Stomach (tissue), 9 donors: ENCODE measurements around the gene MARCHF10. TPM values are rescaled to one million over a fixed set of nuclear protein-coding genes. Genes with fewer than 3 reads are reported as not detected.
A peak's percentile ranks its signal among the peaks of the same experiment; 100 is the strongest.

ENCODE experiments used
- DNase-seq, 2 donors: peaks; one replicate each; pipeline versions ENCODE4 v3.0.0 to v3.0.0-alpha.2; 2013 to 2019
- H3K27ac ChIP-seq, 5 donors: fragments of 200-600 bp in 4 of 5; sonication (generic) in 4 of 5; one replicate each; pipeline ENCODE4 v1.5.1; 2013 to 2019; ENCODE audit warnings: mild to moderate bottlenecking in 1 of 5, moderate library complexity in 1 of 5
- H3K27me3 ChIP-seq, 3 donors: fragments of 200-600 bp; sonication (generic); one replicate each; pipeline ENCODE4 v1.5.1; 2017 to 2019; ENCODE audit warnings: mixed run types in 1 of 3
- H3K36me3 ChIP-seq, 4 donors: fragments of 200-600 bp; sonication (generic); 1 replicate in 3 of 4; 2 replicates in 1 of 4; pipeline ENCODE4 v1.5.1; 2016 to 2019
- H3K4me1 ChIP-seq, 4 donors: fragments of 200-600 bp; sonication (generic); one replicate each; pipeline ENCODE4 v1.5.1; 2016 to 2019
- H3K4me3 ChIP-seq, 4 donors: fragments of 200-600 bp; sonication (generic) in 3 of 4; one replicate each; pipeline ENCODE4 v1.5.1; 2016 to 2019; ENCODE audit warnings: mild to moderate bottlenecking in 1 of 4
- H3K9me3 ChIP-seq, 4 donors: fragments of 200-600 bp; sonication (generic); one replicate each; pipeline ENCODE4 v1.5.1; 2016 to 2019
- CTCF ChIP-seq, 7 experiments: fragments of 450-650 bp in 4 of 7; fragments of 200-600 bp in 3 of 7; sonication (generic) in 3 of 7; IDR thresholded peaks; one replicate each; pipeline ENCODE4 v1.5.1; 2016 to 2019; ENCODE audit warnings: antibody characterized with exemption in 7 of 7, control low read depth in 2 of 7, mild to moderate bottlenecking in 1 of 7
- EP300 ChIP-seq: sonication (generic); formaldehyde crosslinking; IDR thresholded peaks from one replicate; pipeline ENCODE4 v1.6.1; 2017; ENCODE audit warnings: antibody characterized with exemption
- POLR2A ChIP-seq, 4 donors: fragments of 450-650 bp; IDR thresholded peaks; one replicate each; pipeline ENCODE4 v1.6.1; 2016; ENCODE audit warnings: antibody characterized with exemption in 4 of 4, control low read depth in 2 of 4, mild to moderate bottlenecking in 1 of 4, moderate library complexity in 1 of 4
- POLR2AphosphoS5 ChIP-seq, 3 donors: sonication (generic); formaldehyde crosslinking; IDR thresholded peaks; one replicate each; pipeline ENCODE4 v1.6.1; 2016; ENCODE audit warnings: antibody characterized with exemption in 3 of 3
- WGBS, 5 donors: extraction: QIAGEN DNeasy Blood & Tissue Kit in 3 of 5; methylation state at CpG; one replicate each; pipeline versions ENCODE4 v1.1.5 to v1.1.7; 2013 to 2018; 5-methylcytosine and 5-hydroxymethylcytosine counted together
- intact Hi-C: fragments of 100-400 bp; cut with DNase I; formaldehyde crosslinking; loops from one replicate; pipeline ENCODE4 v1.15.1; 2023; ENCODE audit warnings: low total_unique reads
- polyA plus RNA-seq, 3 donors: library from polyadenylated mRNA; stranded (reverse); fragments of 200-250 nt; gene quantifications; one replicate each; pipeline ENCODE4 v1.2.3, GENCODE V29; 2013
- total RNA-seq, 5 donors: library from RNA; depleted of rRNA; stranded (reverse); fragments of >200 nt; gene quantifications; one replicate each; pipeline versions ENCODE4 v1.1.0 to v1.2.3, GENCODE V29; 2014 to 2016
- donor health status: healthy with polysubstance abuse.
- donor health status: Bipolar disorder and iron deficiency.
- donor health status: healthy.

Gene MARCHF10
- total and polyA plus RNA-seq, 8 donors = 0.31 to 0.89 TPM; not detected in 6

GRCh38 chr17:62656446-62656845 is 151.7 kb downstream of the MARCHF10 start:
- Histone ChIP-seq H3K27me3 (peaks cover 0 to 11% (median 0%) of the 10 kb centered on the region in 3 donors), H3K36me3 (no peaks in the 10 kb centered on the region), H3K9me3 (peaks cover 0 to 8% (median 4%) of the 10 kb centered on the region in 4 donors), H3K4me1 (peaks cover 26 to 33% (median 30%) of the 10 kb centered on the region in 4 donors), H3K4me3 (no peak overlapping the region), H3K27ac (no peak overlapping the region)
- TF ChIP-seq POLR2A (IDR thresholded peaks at IDR 0.05) (no peak), CTCF (IDR thresholded peaks at IDR 0.05) (no peak), EP300 (no peak), POLR2AphosphoS5 (IDR thresholded peaks at IDR 0.05) (no peak)
- DNase-seq = no peak
- intact Hi-C loops = no loop called here
- WGBS, 5 donors = 39 to 90% (median 50%) methylated on average over 1 of the region's 1 CpG

- Histone ChIP-seq H3K36me3 (no peaks in the 10 kb centered on the region), H3K4me3 (no peak overlapping the region), H3K4me1 (peaks cover 26 to 34% (median 30%) of the 10 kb centered on the region in 4 donors), H3K9me3 (peaks cover 0 to 3% (median 1%) of the 10 kb centered on the region in 4 donors), H3K27ac (no peak overlapping the region), H3K27me3 (peaks cover 0 to 11% (median 0%) of the 10 kb centered on the region in 3 donors)
- WGBS, 5 donors = 65 to 74% (median 69%) methylated on average over 6 of the region's 6 CpGs
- DNase-seq = no peak
- intact Hi-C loops = no loop called here
- TF ChIP-seq POLR2AphosphoS5 (IDR thresholded peaks at IDR 0.05) (no peak), POLR2A (IDR thresholded peaks at IDR 0.05) (no peak), CTCF (IDR thresholded peaks at IDR 0.05) (no peak), EP300 (no peak)
Measured at GRCh38 chr17:62655656-62656055, 152.5 kb downstream of the MARCHF10 start.

- 41 to 48% (median 45%) methylated on average over 17 to 19 of the region's 19 CpGs for WGBS, 5 donors
- H3K9me3 ChIP-seq = no peaks in the 10 kb centered on the region
- peaks cover 0 to 11% (median 0%) of the 10 kb centered on the region in 3 donors for H3K27me3 ChIP-seq
- intact Hi-C loops = no loop called here
- H3K4me1 ChIP-seq = peaks cover 26 to 34% (median 30%) of the 10 kb centered on the region in 4 donors
- DNase-seq = peak; percentile 38 to 75
- H3K4me3 ChIP-seq = peak overlapping the region in 1 of 4 donors; percentile 63
- peak overlapping the region in 4 of 5 donors; percentile 75 to 87 (median 76) for H3K27ac ChIP-seq
- H3K36me3 ChIP-seq = no peaks in the 10 kb centered on the region
- TF ChIP-seq POLR2A (IDR thresholded peaks at IDR 0.05) = no peak
- no peak for TF ChIP-seq POLR2AphosphoS5 (IDR thresholded peaks at IDR 0.05)
- no peak for TF ChIP-seq EP300
- TF ChIP-seq CTCF (IDR thresholded peaks at IDR 0.05) = no peak
Measured at GRCh38 chr17:62653826-62654761, 154.0 kb downstream of the MARCHF10 start.

GRCh38 chr17:62653002-62653825 is 154.9 kb downstream of the MARCHF10 start:
- H3K27me3 ChIP-seq = peaks cover 0 to 11% (median 0%) of the 10 kb centered on the region in 3 donors
- no peak for TF ChIP-seq EP300
- TF ChIP-seq POLR2A (IDR thresholded peaks at IDR 0.05) = no peak
- TF ChIP-seq CTCF (IDR thresholded peaks at IDR 0.05) = no peak
- no peak for TF ChIP-seq POLR2AphosphoS5 (IDR thresholded peaks at IDR 0.05)
- no peaks in the 10 kb centered on the region for H3K9me3 ChIP-seq
- no peaks in the 10 kb centered on the region for H3K36me3 ChIP-seq
- intact Hi-C loops = no loop called here
- H3K4me3 ChIP-seq = peak overlapping the region; percentile 52 to 63 (median 54)
- peaks cover 27 to 42% (median 36%) of the 10 kb centered on the region in 4 donors for H3K4me1 ChIP-seq
- 3 to 4% (median 4%) methylated on average over 20 to 30 of the region's 30 CpGs for WGBS, 5 donors
- peak overlapping the region; percentile 43 to 87 (median 75) for H3K27ac ChIP-seq
- DNase-seq = peak; percentile 63 to 82
